ENCODE results near the gene RAD51B. TPM values are rescaled to one million over a fixed set of nuclear protein-coding genes. Genes with fewer than 3 reads are reported as not detected.

The RAD51B gene
- polyA plus RNA-seq, 1 donor (not counting 4 experiments of a cell fraction or from before 2014, with no cell fraction given) = 13.3 TPM

GRCh38 chr14:67934087-67934486 is 114.5 kb downstream of the RAD51B start:
- DNase-seq (ENCODE audit: low read depth, low spot score) (peak; percentile 28), FAIRE-seq (peak; percentile 71)
- Histone ChIP-seq H3K27me3 (ENCODE audit: control insufficient read depth, extremely low read depth, insufficient read depth, low read length) (no peaks in the 10 kb centered on the region), H3K9me3 (ENCODE audit: control insufficient read depth, low read depth, low read length) (no peaks in the 10 kb centered on the region), H3K36me3 (ENCODE audit: control insufficient read depth in 2 of 2, extremely low read depth in 1 of 2, insufficient read depth in 2 of 2, low read length in 2 of 2) (no peaks in the 10 kb centered on the region), H2AFZ (ENCODE audit: control insufficient read depth, low read length) (peak overlapping the region; percentile 60), H3K27ac (ENCODE audit: control insufficient read depth, insufficient read depth, low read length) (no peak overlapping the region), H3K4me2 (ENCODE audit: control insufficient read depth, extremely low read depth, insufficient read depth, low read depth, low read length) (no peak overlapping the region), H3K79me2 (ENCODE audit: control insufficient read depth, insufficient read depth, low read length) (no peaks in the 10 kb centered on the region), H3K9me1 (ENCODE audit: control insufficient read depth, extremely low read depth, insufficient read depth, low read length) (no peaks in the 10 kb centered on the region), H3K4me1 (ENCODE audit: control insufficient read depth, extremely low read depth, insufficient read depth, low read length) (peaks cover 12% of the 10 kb centered on the region), H3K4me3 (ENCODE audit: control insufficient read depth in 2 of 3, extremely low read depth in 1 of 3, insufficient read depth in 2 of 3, low read depth in 1 of 3, low read length in 3 of 3) (no peak overlapping the region), H3K9ac (ENCODE audit: control insufficient read depth, extremely low read depth, insufficient read depth, low read length) (no peak overlapping the region), H4K20me1 (ENCODE audit: control insufficient read depth, extremely low read depth, insufficient read depth, low read length) (no peaks in the 10 kb centered on the region)
- dilution Hi-C loops (cut with MboI; ENCODE audit: extremely low pct_ligation_motif_present, low sequenced_read_pairs) = no loop called here
- no peak for TF ChIP-seq EZH2 (IDR thresholded peaks at IDR 0.05; ENCODE audit: low read length)
- TF ChIP-seq CTCF (optimal IDR thresholded peaks at IDR 0.05 in 1 of 3, IDR thresholded peaks at IDR 0.05 in 1 of 3, conservative IDR thresholded peaks at IDR 0.05 in 1 of 3; ENCODE audit: extremely low read depth in 1 of 3, insufficient read depth in 2 of 3, low read length in 3 of 3) = peak; percentile 33 to 70 (median 54)

- DNase-seq (ENCODE audit: low read depth, low spot score) = no peak
- Histone ChIP-seq H3K36me3 (ENCODE audit: control insufficient read depth in 2 of 2, extremely low read depth in 1 of 2, insufficient read depth in 2 of 2, low read length in 2 of 2) (no peaks in the 10 kb centered on the region), H3K9me1 (ENCODE audit: control insufficient read depth, extremely low read depth, insufficient read depth, low read length) (no peaks in the 10 kb centered on the region), H3K79me2 (ENCODE audit: control insufficient read depth, insufficient read depth, low read length) (no peaks in the 10 kb centered on the region), H3K4me3 (ENCODE audit: control insufficient read depth in 2 of 3, extremely low read depth in 1 of 3, insufficient read depth in 2 of 3, low read depth in 1 of 3, low read length in 3 of 3) (no peak overlapping the region), H3K4me1 (ENCODE audit: control insufficient read depth, extremely low read depth, insufficient read depth, low read length) (peaks cover 12% of the 10 kb centered on the region), H4K20me1 (ENCODE audit: control insufficient read depth, extremely low read depth, insufficient read depth, low read length) (no peaks in the 10 kb centered on the region), H3K9me3 (ENCODE audit: control insufficient read depth, low read depth, low read length) (no peaks in the 10 kb centered on the region), H3K27ac (ENCODE audit: control insufficient read depth, insufficient read depth, low read length) (no peak overlapping the region), H3K4me2 (ENCODE audit: control insufficient read depth, extremely low read depth, insufficient read depth, low read depth, low read length) (no peak overlapping the region), H2AFZ (ENCODE audit: control insufficient read depth, low read length) (no peak overlapping the region), H3K27me3 (ENCODE audit: control insufficient read depth, extremely low read depth, insufficient read depth, low read length) (no peaks in the 10 kb centered on the region), H3K9ac (ENCODE audit: control insufficient read depth, extremely low read depth, insufficient read depth, low read length) (no peak overlapping the region)
- FAIRE-seq = no peak
- TF ChIP-seq EZH2 (IDR thresholded peaks at IDR 0.05; ENCODE audit: low read length) (no peak), CTCF (optimal IDR thresholded peaks at IDR 0.05 in 1 of 3, IDR thresholded peaks at IDR 0.05 in 1 of 3, conservative IDR thresholded peaks at IDR 0.05 in 1 of 3; ENCODE audit: extremely low read depth in 1 of 3, insufficient read depth in 2 of 3, low read length in 3 of 3) (no peak)
- dilution Hi-C loops (cut with MboI; ENCODE audit: extremely low pct_ligation_motif_present, low sequenced_read_pairs) = no loop called here
These were observed 115.3 kb downstream of the RAD51B start for GRCh38 chr14:67934862-67935261.

Data from keratinocyte (primary cell).